K562 (cell line): Measurements from ENCODE around the gene SLC7A5. TPM values are rescaled to one million over a fixed set of nuclear protein-coding genes. Genes with fewer than 3 reads are reported as not detected.
"Not testable (repeated sequence)": the region's sequence is repeated elsewhere in the genome, so short reads cannot be mapped to it uniquely, and the experiment has no call there.

Experiments used
- ATAC-seq: fragments of 200-7000 bp; cut with Tn5 transposase; 3 replicates; pipeline ENCODE4 v1.9.1; 2020; ENCODE audit warnings: moderate library complexity
- BruUV-seq: library from RNA; stranded (reverse); fragments of 400-500 nt; replicated peaks from 2 replicates; lab custom pipeline; 2021; lab: Mats Ljungman, UMichigan
- CTCF ChIA-PET: fragments of 300-600 bp; formaldehyde crosslinking; extraction: SDS; loops from one replicate; lab custom pipeline; 2021; ENCODE audit warnings: low intra/inter-chr PET ratio; lab: Yijun Ruan, JAX
- POLR2A ChIA-PET: fragments of 300-600, 350-650 bp; sonication (Branson Sonifier 250); formaldehyde crosslinking; extraction: SDS; loops from one replicate; lab custom pipeline; 2021; ENCODE audit warnings: antibody characterized with exemption, inconsistent platforms; lab: Yijun Ruan, JAX
- DNase-seq, 4 experiments: peaks; one replicate each; pipeline versions ENCODE4 v3.0.0 to v3.0.0-alpha.2; 2011 to 2018; ENCODE audit warnings: low spot score in 3 of 4, mixed read lengths in 3 of 4; ENCODE audit errors: extremely low read depth in 1 of 4
- FAIRE-seq: peaks from 2 replicates; lab custom pipeline; 2011; peaks lifted over from hg19 to GRCh38; lab: Jason Lieb, UNC
- H2AFZ ChIP-seq: 2 replicates; pipeline ENCODE4 v1.6.0; 2011; ENCODE audit warnings: low read depth, low read length, control low read depth, inconsistent platforms
- H3K27ac ChIP-seq: fragments of 200-600 bp; 3 replicates; pipeline ENCODE4 v1.8.0; 2011; ENCODE audit warnings: low read depth, mild to moderate bottlenecking, control low read depth, inconsistent platforms, low read length, moderate library complexity, mixed read lengths; ENCODE audit errors: extremely low read depth
- H3K27me3 ChIP-seq, 2 experiments: fragments of 300-600 bp in 1 of 2; 2 replicates in 1 of 2; 3 replicates in 1 of 2; pipeline versions ENCODE4 v1.6.0 to v1.8.0; 2011; ENCODE audit warnings: inconsistent platforms in 2 of 2, low read length in 2 of 2, mild to moderate bottlenecking in 1 of 2, mixed read lengths in 1 of 2, moderate library complexity in 1 of 2; ENCODE audit not compliant: control insufficient read depth in 2 of 2, insufficient read depth in 2 of 2
- H3K36me3 ChIP-seq: fragments of 300-600 bp; 3 replicates; pipeline ENCODE4 v1.8.0; 2011; ENCODE audit warnings: mild to moderate bottlenecking, low read length, inconsistent platforms; ENCODE audit not compliant: control insufficient read depth, insufficient read depth
- H3K4me1 ChIP-seq, 2 experiments: fragments of 200-600 bp in 1 of 2; replicated peaks in 1 of 2; 2 replicates in 1 of 2; 3 replicates in 1 of 2; pipeline versions ENCODE4 v1.5.1 to v1.8.0; 2011; ENCODE audit warnings: inconsistent platforms in 2 of 2, low read length in 2 of 2, mild to moderate bottlenecking in 1 of 2, mixed read lengths in 1 of 2, moderate library complexity in 1 of 2; ENCODE audit not compliant: control insufficient read depth in 2 of 2, insufficient read depth in 2 of 2
- H3K4me2 ChIP-seq: 2 replicates; pipeline ENCODE4 v1.6.1; 2011; ENCODE audit warnings: low read length, control low read depth, inconsistent platforms, mixed read lengths; ENCODE audit not compliant: insufficient read depth
- H3K4me3 ChIP-seq: fragments of 200-600 bp; sonication (generic), shearing (Covaris generic); 2 replicates; pipeline ENCODE4 v1.5.1; 2016; ENCODE audit warnings: control low read depth, inconsistent platforms
- H3K79me2 ChIP-seq: fragments of 200-600 bp; 3 replicates; pipeline ENCODE4 v1.8.0; 2011; ENCODE audit warnings: low read length, inconsistent platforms; ENCODE audit not compliant: control insufficient read depth, insufficient read depth
- H3K9ac ChIP-seq, 2 experiments: 2 replicates each; pipeline versions ENCODE4 v1.6.0 to v1.6.1; 2011; ENCODE audit warnings: low read depth in 2 of 2, low read length in 2 of 2, control low read depth in 1 of 2, inconsistent platforms in 1 of 2, mild to moderate bottlenecking in 1 of 2, mixed read lengths in 1 of 2; ENCODE audit not compliant: insufficient read depth in 1 of 2
- H3K9me1 ChIP-seq: one replicate; pipeline ENCODE4 v1.6.0; 2011; ENCODE audit warnings: inconsistent platforms, mild to moderate bottlenecking, low read length, moderate library complexity; ENCODE audit not compliant: control insufficient read depth, insufficient read depth
- H3K9me3 ChIP-seq: replicated peaks from 2 replicates; pipeline ENCODE4 v1.5.1; 2011; ENCODE audit warnings: low read depth, low read length, inconsistent platforms; ENCODE audit not compliant: control insufficient read depth, insufficient read depth
- H4K20me1 ChIP-seq: replicated peaks from 2 replicates; pipeline ENCODE4 v1.6.1; 2011; ENCODE audit warnings: low read length, inconsistent platforms, mixed read lengths; ENCODE audit not compliant: control insufficient read depth, insufficient read depth
- ZNF121 ChIP-seq: sonication (generic); formaldehyde crosslinking; conservative IDR thresholded peaks from 2 replicates; pipeline ENCODE4 v1.8.0; 2022; ENCODE audit warnings: missing genetic modification reagents
- WGBS: fragments of 100-300 bp; shearing (Covaris generic); methylation state at CpG from one replicate; pipeline ENCODE4 v1.1.6; 2016; ENCODE audit warnings: low coverage, mixed read lengths; ENCODE audit not compliant: insufficient coverage; ENCODE audit errors: missing lambda C conversion rate; 5-methylcytosine and 5-hydroxymethylcytosine counted together
- in situ Hi-C: fragments of 300-500 bp; cut with MboI; formaldehyde crosslinking; loops from 4 replicates; pipeline ENCODE4 v1.15.0; 2018; ENCODE audit warnings: inconsistent platforms, mixed read lengths
- intact Hi-C: fragments of 100-400 bp; cut with micrococcal nuclease; formaldehyde crosslinking; loops from 2 replicates; pipeline ENCODE4 v1.14.2; 2022
- polyA plus RNA-seq, 8 experiments: library from polyadenylated mRNA; depleted of rRNA in 4 of 8; stranded (reverse) in 5 of 8; unstranded in 3 of 8; fragments of >200 nt; fragmentation: Nextera tagmentation in 2 of 8; fragmentation: Illumina TruSeq in 1 of 8; extraction: Ambion mirVana in 2 of 8; extraction: Trizol in 1 of 8; gene quantifications; 2 replicates each; pipeline versions ENCODE4 v1.2.1 to v1.2.3, GENCODE V29; 2011 to 2014; ENCODE audit warnings: inconsistent platforms in 1 of 8, missing spikeins in 1 of 8
- total RNA-seq, 7 experiments: library from RNA; depleted of rRNA in 6 of 7; stranded (reverse); fragments of >200 nt in 6 of 7; fragmentation: Illumina TruSeq in 2 of 7; extraction: Trizol in 2 of 7; gene quantifications; 2 replicates each; pipeline versions ENCODE4 v1.2.1 to v1.2.3, GENCODE V29; 2011 to 2021; ENCODE audit warnings: low replicate concordance in 1 of 7

Gene SLC7A5
- total and polyA plus RNA-seq, 9 of the 15 experiments (the other 6 are each of a cell fraction or from before 2014, with no cell fraction given), result 1.9 to 220 (median 18.6) TPM

GRCh38 chr16:87788730-87789436 lies 80.4 kb downstream of the SLC7A5 start:
- H3K9me3 ChIP-seq, H2AFZ ChIP-seq, H4K20me1 ChIP-seq, in situ Hi-C loops, H3K27ac ChIP-seq, ATAC-seq, H3K9me1 ChIP-seq, intact Hi-C loops, FAIRE-seq, BruUV-seq, CTCF ChIA-PET, H3K4me2 ChIP-seq, DNase-seq, H3K36me3 ChIP-seq, H3K79me2 ChIP-seq, H3K9ac ChIP-seq, H3K4me3 ChIP-seq: not testable (repeated sequence)
- Histone ChIP-seq H3K27me3 (peaks cover 0 to 11% of the 10 kb centered on the region in 2 experiments; a peak in 2 of 5 replicates), H3K4me1 (peaks cover 2 to 12% of the 10 kb centered on the region in 2 experiments; a peak in 3 of 5 replicates)
- WGBS, result 44% methylated on average over 8 of the region's 10 CpGs
- POLR2A ChIA-PET, result interaction anchor here (0.6 to 0.7 kb wide), 2 partner anchors 31 to 69 kb away, joined by 3 to 4 read pairs; no protein-coding TSS in a partner anchor
- TF ChIP-seq ZNF121, result peak; percentile 31; the same call in 1 of the 2 replicates

- H3K27me3 ChIP-seq, result peaks cover 0 to 11% of the 10 kb centered on the region in 2 experiments; a peak in 2 of 5 replicates
- H3K4me3 ChIP-seq, H3K4me2 ChIP-seq, BruUV-seq, POLR2A ChIA-PET, H3K79me2 ChIP-seq, H3K9ac ChIP-seq, H3K9me1 ChIP-seq, DNase-seq, intact Hi-C loops, H2AFZ ChIP-seq, CTCF ChIA-PET, H3K9me3 ChIP-seq, H3K36me3 ChIP-seq, FAIRE-seq, H3K27ac ChIP-seq, in situ Hi-C loops, H4K20me1 ChIP-seq, ATAC-seq: not testable (repeated sequence)
- WGBS, result 40% methylated on average over 2 of the region's 2 CpGs
- peaks cover 2 to 12% of the 10 kb centered on the region in 2 experiments; a peak in 3 of 5 replicates for H3K4me1 ChIP-seq
Observed at GRCh38 chr16:87787451-87788091, 81.7 kb downstream of the SLC7A5 start.
